Measurements from ENCODE around the gene SIRT2. TPM values are rescaled to one million over a fixed set of nuclear protein-coding genes. Genes with fewer than 3 reads are reported as not detected.

Gene SIRT2
- total RNA-seq, 2 experiments from 2014 or later: 19.4 to 21.2 TPM

- Mint-ChIP-seq H3K27me3 (peaks cover 5% of the 10 kb centered on the region), H3K9me3 (peaks cover 5% of the 10 kb centered on the region), H3K4me3 (peak overlapping the region; percentile 93), H3K36me3 (peaks cover 37% of the 10 kb centered on the region), H3K27ac (peak overlapping the region; percentile 100), H3K4me1 (peaks cover 45% of the 10 kb centered on the region)
- peak; percentile 95 for DNase-seq
Observed at GRCh38 chr19:38851622-38852230, 47.7 kb downstream of the SIRT2 start.

- Mint-ChIP-seq H3K27ac (peak overlapping the region; percentile 100), H3K4me3 (peak overlapping the region; percentile 93), H3K4me1 (peaks cover 44% of the 10 kb centered on the region), H3K27me3 (peaks cover 5% of the 10 kb centered on the region), H3K36me3 (peaks cover 36% of the 10 kb centered on the region), H3K9me3 (no peaks in the 10 kb centered on the region)
- DNase-seq: peak; percentile 58
Observed at GRCh38 chr19:38850976-38851621, 48.3 kb downstream of the SIRT2 start.

- Mint-ChIP-seq H3K4me3 (peak overlapping the region; percentile 93), H3K9me3 (no peaks in the 10 kb centered on the region), H3K36me3 (peaks cover 42% of the 10 kb centered on the region), H3K4me1 (peaks cover 50% of the 10 kb centered on the region), H3K27me3 (peaks cover 5% of the 10 kb centered on the region), H3K27ac (peak overlapping the region; percentile 100)
- peak; percentile 33 for DNase-seq
Observed at GRCh38 chr19:38850436-38850975, 48.9 kb downstream of the SIRT2 start.

GRCh38 chr19:38849860-38850435, 49.5 kb downstream of the SIRT2 start, which contains the start of gene HNRNPL:
HNRNPL (minus strand) TSS chr19:38849986; CDS start chr19:38849966, 20 bp downstream.
- Mint-ChIP-seq H3K9me3 (no peaks in the 10 kb centered on the region), H3K27ac (peak within 1 kb of the TSS; percentile 100), H3K27me3 (peaks cover 5% of the 10 kb centered on the region), H3K4me1 (peaks cover 54% of the 10 kb centered on the region), H3K4me3 (peak within 1 kb of the TSS; percentile 93), H3K36me3 (peaks cover 45% of the 10 kb centered on the region)
- DNase-seq: peak; percentile 99

GRCh38 chr19:38849147-38849859, 50.1 kb downstream of the SIRT2 start:
- peaks cover 61% of the 10 kb centered on the region for H3K4me1 Mint-ChIP-seq
- no peaks in the 10 kb centered on the region for H3K9me3 Mint-ChIP-seq
- peak overlapping the region; percentile 100 for H3K27ac Mint-ChIP-seq
- H3K36me3 Mint-ChIP-seq: peaks cover 48% of the 10 kb centered on the region
- peaks cover 5% of the 10 kb centered on the region for H3K27me3 Mint-ChIP-seq
- H3K4me3 Mint-ChIP-seq: peak overlapping the region; percentile 93
- peak; percentile 99 for DNase-seq

GRCh38 chr19:38848299-38849146, 50.9 kb downstream of the SIRT2 start:
- H3K4me3 Mint-ChIP-seq: peak overlapping the region; percentile 93
- peak overlapping the region; percentile 100 for H3K27ac Mint-ChIP-seq
- H3K36me3 Mint-ChIP-seq: peaks cover 56% of the 10 kb centered on the region
- DNase-seq: no peak
- H3K27me3 Mint-ChIP-seq: peaks cover 5% of the 10 kb centered on the region
- H3K4me1 Mint-ChIP-seq: peaks cover 65% of the 10 kb centered on the region
- H3K9me3 Mint-ChIP-seq: no peaks in the 10 kb centered on the region

GRCh38 chr19:38846097-38846496, 53.3 kb downstream of the SIRT2 start:
- Mint-ChIP-seq H3K4me1 (peaks cover 75% of the 10 kb centered on the region), H3K36me3 (peaks cover 74% of the 10 kb centered on the region), H3K9me3 (no peaks in the 10 kb centered on the region), H3K27me3 (peaks cover 5% of the 10 kb centered on the region), H3K27ac (peak overlapping the region; percentile 91), H3K4me3 (peak overlapping the region; percentile 47)
- no peak for DNase-seq

- H3K9me3 Mint-ChIP-seq: no peaks in the 10 kb centered on the region
Observed at GRCh38 chr19:38845374-38846024, 53.9 kb downstream of the SIRT2 start.

GRCh38 chr19:38844093-38844686, 55.2 kb downstream of the SIRT2 start:
- peak overlapping the region; percentile 38 for H3K4me3 Mint-ChIP-seq
- H3K27me3 Mint-ChIP-seq: peaks cover 4% of the 10 kb centered on the region
- H3K9me3 Mint-ChIP-seq: no peaks in the 10 kb centered on the region
- H3K36me3 Mint-ChIP-seq: peaks cover 88% of the 10 kb centered on the region
- H3K4me1 Mint-ChIP-seq: peaks cover 87% of the 10 kb centered on the region
- peak overlapping the region; percentile 91 for H3K27ac Mint-ChIP-seq
- DNase-seq: no peak

More at GRCh38 chr19:38845374-38846024, 53.9 kb downstream of the SIRT2 start:
- H3K4me1 Mint-ChIP-seq: peaks cover 77% of the 10 kb centered on the region
- peaks cover 5% of the 10 kb centered on the region for H3K27me3 Mint-ChIP-seq
- peaks cover 78% of the 10 kb centered on the region for H3K36me3 Mint-ChIP-seq
- H3K4me3 Mint-ChIP-seq: peak overlapping the region; percentile 43
- H3K27ac Mint-ChIP-seq: peak overlapping the region; percentile 91
- DNase-seq: no peak

GRCh38 chr19:38843175-38843758, 56.2 kb downstream of the SIRT2 start:
- Mint-ChIP-seq H3K4me3 (peak overlapping the region; percentile 78), H3K27me3 (no peaks in the 10 kb centered on the region), H3K4me1 (peaks cover 91% of the 10 kb centered on the region), H3K27ac (peak overlapping the region; percentile 91), H3K9me3 (no peaks in the 10 kb centered on the region), H3K36me3 (peaks cover 88% of the 10 kb centered on the region)
- no peak for DNase-seq

GRCh38 chr19:38842439-38843174, 56.8 kb downstream of the SIRT2 start:
- peak overlapping the region; percentile 91 for H3K27ac Mint-ChIP-seq
- peak; percentile 70 for DNase-seq
- peak overlapping the region; percentile 78 for H3K4me3 Mint-ChIP-seq
- peaks cover 82% of the 10 kb centered on the region for H3K36me3 Mint-ChIP-seq
- H3K9me3 Mint-ChIP-seq: no peaks in the 10 kb centered on the region
- peaks cover 84% of the 10 kb centered on the region for H3K4me1 Mint-ChIP-seq
- no peaks in the 10 kb centered on the region for H3K27me3 Mint-ChIP-seq

GRCh38 chr19:38841787-38842438, 57.5 kb downstream of the SIRT2 start:
- Mint-ChIP-seq H3K9me3 (no peaks in the 10 kb centered on the region), H3K4me1 (peaks cover 79% of the 10 kb centered on the region), H3K27ac (peak overlapping the region; percentile 91), H3K27me3 (no peaks in the 10 kb centered on the region), H3K36me3 (peaks cover 79% of the 10 kb centered on the region), H3K4me3 (peak overlapping the region; percentile 78)
- peak; percentile 39 for DNase-seq

Measured in activated naive CD8-positive, alpha-beta T cell treated with anti-CD3 and anti-CD28 coated beads for 36 hours (primary cell).